Effector CD8-positive, alpha-beta T cell (primary cell): ENCODE data around the gene PIGBOS1.
"Not testable (repeated sequence)": the region's sequence is repeated elsewhere in the genome, so short reads cannot be mapped to it uniquely, and the experiment has no call there.

Source experiments
- DNase-seq: peaks from one replicate; lab custom pipeline; 2025; lab: John Stamatoyannopoulos, UW
- total RNA-seq, 4 experiments: gene quantifications; one replicate each; lab custom pipeline; 2026; lab: John Stamatoyannopoulos, UW

PIGBOS1 gene, protein sequence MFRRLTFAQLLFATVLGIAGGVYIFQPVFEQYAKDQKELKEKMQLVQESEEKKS
- total RNA-seq: 5.1 to 7.9 (median 6.6) reads per million in 4 experiments

DNA sequence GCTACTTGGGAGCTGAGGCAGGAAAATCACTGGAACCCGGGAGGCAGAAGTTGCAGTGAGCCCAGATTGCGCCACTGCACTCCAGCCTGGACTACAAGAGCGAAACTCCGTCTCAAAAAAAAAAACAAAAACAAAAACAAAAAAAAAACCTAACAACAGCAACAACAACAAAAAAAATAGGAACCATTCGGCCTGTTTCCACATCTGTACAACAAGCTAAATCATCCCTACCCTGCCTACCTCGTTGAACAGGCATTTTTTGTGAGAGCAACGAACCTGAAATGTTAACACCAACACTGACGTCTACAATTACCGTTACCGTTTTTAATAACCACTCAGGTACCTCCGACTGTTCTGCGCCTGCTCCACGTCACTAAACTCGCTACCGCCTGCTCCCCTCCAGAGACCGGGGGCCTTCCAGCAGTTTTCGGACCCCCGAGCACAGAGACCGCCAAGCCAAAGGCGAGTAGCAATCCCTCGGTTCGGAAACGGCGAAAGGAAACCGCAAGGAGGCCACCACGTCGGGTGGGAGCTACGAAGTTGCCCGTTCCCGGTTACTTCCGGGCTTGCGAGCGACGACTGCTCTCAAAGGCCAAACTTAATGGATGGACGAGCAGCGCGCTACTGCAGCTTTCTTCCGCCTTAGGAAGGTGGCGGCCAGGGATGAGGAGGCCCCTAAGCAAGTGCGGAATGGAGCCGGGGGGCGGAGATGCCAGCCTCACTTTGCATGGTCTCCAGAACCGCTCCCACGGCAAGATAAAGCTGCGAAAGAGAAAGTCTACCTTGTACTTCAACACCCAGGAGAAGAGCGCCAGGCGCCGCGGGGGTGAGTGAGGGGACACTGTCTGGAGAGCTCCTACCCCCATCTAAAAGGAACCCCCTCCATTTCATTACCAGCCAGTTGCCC is at the start of gene PIGBOS1, which contains the start of gene PIGB:
Gene PIGBOS1 (minus strand): TSS at position 536 of the 907 bp plus-strand sequence. CDS start 1,331 bp downstream, outside the sequence.
Gene PIGB (plus strand): TSS at position 635 of the 907 bp plus-strand sequence. CDS start 29 bp downstream, at position 664.
- peak; percentile 60 for DNase-seq

DNA sequence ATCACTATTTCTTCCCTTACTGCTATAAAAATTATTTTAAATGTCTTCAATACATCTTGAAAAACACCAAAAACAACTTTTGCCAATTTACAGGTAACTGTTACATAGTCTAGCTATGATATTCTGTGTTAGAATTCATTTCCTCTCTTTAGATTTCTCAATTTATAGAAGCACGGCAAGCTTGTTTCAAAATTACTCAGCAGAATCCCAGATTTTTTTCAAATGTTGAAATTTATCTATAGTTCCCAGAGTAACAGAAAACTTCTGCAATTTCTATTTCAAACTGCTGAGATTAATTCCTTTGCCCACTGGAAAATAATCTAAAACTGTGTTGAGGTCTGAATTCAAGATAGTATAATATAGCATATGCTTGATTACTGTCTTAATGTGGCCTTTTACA is 48.1 kb upstream of the PIGBOS1 start:
- no peak for DNase-seq

DNA sequence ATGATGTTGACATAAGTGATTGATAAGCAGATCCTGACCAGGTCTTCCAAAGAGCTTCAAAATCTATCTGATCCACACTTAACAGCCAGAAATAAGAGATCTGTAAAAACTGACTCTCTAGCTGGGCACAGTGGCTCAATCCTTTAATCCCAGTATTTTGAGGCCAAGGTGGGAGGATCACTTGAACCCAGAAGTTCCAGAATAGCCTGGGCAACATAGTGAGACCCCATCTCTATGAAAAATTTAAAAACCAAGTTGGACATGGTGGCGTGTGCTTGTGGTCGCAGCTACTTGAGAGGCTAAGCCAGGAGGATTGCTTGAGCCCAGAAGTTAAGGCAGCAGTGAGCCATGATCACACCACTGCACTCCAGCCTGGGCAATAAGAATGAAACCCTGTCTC is 43.7 kb upstream of the PIGBOS1 start:
- no peak for DNase-seq

DNA sequence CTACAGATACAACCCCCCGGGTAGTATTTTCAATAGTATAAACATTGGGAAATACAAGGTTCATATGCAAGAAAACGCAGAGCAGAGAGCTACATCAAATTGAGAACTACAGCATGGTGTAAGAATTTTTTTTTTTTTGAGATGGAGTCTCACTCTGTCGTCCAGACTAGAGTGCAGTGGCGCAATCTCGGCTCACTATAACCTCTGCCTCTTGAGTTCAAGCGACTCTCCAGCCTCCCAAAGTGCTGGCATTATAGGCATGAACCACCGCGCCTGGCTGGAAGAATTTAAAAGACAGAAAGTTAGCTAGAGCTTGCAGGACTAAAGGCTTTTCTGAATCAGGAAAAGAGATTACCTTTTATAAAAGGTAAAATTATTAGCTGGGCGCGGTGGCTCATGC is 42.1 kb upstream of the PIGBOS1 start:
- DNase-seq: no peak

DNA sequence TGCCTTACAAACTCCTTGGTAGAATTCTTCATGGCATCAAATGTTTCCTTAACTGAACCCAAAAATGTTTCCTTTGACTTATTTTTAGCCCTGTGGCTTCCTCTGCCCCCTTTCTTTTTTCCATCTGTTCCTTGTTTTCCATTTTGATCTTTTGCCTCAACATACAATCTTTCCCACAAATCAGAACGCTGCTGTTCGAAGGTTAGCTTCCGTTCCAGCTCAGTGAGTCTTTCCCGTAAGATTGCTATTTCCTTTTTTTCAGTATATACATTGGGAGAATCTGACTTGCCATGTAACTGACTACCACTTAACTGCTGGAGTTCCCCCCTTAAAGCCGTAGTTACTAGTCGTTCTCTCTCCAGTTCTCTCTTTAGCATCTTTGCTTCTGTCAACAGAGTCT is 41.3 kb upstream of the PIGBOS1 start:
- no peak for DNase-seq

DNA sequence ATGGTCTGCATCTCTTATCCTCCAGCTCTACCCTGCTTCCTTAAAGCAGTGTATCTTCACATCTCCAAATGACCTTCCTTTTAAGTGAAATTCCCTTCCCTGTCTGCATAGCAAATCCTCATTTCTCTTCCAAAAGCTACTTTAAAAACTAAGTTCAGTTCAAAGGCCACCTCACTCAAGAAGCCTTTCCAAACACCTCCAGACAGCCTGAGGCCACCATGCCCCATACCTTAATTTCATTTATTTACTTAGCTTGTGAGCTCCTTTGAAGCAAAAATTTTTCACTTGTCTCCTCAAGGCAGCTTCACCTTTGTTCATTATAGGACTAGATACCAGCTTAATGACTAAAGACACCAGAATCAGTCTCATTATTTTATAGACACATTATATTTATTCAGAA is 39.5 kb upstream of the PIGBOS1 start:
- DNase-seq: no peak

DNA sequence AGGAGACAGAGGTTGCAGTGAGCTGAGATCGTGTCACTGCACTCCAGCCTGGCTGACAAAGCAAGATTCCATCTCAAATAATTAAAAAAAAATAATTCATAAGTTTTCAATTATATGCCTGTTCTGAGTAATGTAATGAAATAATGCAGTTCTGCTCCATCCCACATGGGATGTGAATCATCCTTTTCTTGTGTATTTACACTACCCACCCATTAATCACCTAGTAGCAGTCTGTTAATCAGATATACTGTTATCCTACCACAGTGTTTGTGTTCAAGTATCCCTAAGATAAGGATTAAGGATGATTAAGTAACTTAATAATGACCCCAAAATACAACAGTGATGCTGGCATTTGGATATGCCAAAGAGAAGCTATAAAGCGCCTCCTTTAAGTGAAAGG is 38.9 kb upstream of the PIGBOS1 start:
- DNase-seq: no peak

DNA sequence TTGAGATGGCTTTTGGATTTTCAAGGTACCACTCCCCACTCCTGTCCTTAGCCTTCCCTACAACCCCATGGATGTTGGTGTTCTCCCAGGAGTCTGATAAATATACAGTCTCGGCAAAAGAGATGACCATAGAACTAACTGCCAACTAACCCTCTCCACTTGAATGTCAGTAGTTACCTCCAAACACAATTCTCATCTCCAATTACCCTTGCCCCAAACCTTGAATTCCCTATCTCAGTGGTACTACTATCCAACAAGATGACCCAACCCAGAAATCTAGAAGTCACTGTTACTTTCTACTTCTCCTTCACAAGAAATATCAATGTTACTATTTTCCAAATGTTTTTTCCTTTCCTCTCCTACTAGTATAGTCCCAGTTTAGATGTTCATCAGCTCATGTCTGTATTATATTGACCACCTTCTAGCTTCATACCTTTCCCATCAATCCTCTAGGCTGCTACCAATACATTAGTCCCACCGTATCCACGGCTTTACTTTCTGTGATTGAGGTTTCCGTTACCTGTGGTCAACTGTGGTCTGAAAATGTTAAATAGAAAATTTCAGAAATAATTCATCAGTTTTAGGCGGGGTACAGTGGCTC is 38.2 kb upstream of the PIGBOS1 start:
- no peak for DNase-seq

DNA sequence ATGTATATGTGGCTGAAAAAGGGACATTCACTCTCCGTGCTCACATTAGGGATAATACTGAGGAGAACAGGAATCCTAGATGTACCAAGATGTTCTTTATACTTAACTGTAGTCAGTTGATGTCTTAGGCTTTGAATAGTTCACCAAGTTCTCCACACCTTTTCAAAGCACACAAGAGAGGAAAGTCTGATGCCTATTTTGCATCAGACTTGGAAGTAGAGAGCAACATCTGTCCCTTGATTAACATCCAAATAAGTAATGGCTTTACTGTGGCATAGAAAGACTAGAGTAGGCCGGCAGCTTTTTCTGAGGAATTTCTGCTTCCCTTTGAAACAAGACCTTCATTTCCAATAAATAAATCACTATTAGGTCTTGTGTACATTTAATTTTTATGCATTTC is 34.1 kb upstream of the PIGBOS1 start:
- DNase-seq: no peak

DNA sequence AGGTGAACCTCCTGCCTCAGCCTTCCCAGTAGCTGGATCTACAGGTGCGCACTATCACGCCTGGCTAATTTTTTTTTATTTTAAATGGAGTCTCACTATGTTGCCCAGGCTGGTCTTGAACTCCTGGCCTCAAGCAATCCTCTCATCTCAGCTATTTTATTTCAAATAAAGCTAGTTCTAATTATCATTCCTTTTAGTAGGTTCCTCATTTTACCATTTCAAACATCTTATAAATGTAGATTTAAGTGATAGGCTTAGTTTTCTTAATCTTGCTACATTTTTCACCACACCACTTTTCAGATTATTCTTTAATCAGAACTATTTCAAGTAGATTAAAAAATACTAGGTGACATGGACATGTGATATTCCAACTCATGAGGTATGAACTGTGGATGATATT is 30.4 kb upstream of the PIGBOS1 start:
- DNase-seq: no peak

DNA sequence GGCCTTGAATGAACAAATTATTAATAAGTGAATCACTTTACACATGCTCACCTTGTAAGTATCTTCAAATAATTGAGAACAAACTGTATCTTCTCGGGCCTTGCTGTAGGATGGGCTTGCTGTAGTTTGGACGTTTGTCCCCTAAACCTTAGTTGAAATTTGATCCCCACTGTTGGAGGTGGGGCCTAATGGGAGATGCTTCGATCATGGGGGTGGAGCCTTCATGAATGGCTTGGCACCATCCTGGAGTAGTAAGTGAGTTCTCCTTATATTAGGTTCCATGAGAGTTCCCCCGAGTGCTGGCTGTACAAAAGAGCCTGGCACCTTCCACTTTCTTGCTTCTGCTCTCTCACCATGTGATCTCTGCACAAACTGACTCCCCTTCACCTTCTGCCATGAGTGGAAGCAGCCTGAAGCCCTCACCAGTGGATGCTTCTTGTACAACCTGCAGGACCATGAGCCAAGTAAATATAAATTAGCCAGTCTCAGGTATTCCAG is 29.4 kb upstream of the PIGBOS1 start:
- no peak for DNase-seq

DNA sequence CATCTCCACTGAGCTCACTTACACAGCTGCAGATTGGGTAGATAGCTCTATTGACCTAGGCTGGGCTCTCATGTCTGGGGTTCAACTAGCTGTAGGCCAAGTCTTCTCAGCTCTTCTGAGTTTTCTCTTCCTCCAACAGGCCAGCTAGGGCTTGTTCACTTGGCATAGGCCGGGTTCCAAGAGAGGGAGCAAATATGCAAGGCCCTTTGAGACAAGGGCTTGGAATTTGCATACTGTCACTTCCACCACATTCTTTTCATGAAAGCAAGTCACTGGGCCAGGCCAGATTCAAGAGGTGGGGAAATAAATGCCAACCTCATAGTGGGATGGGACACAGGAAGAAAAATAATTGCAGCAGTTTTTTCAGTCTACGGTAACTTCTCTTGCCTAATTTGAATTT is 25.3 kb upstream of the PIGBOS1 start:
- DNase-seq: no peak

DNA sequence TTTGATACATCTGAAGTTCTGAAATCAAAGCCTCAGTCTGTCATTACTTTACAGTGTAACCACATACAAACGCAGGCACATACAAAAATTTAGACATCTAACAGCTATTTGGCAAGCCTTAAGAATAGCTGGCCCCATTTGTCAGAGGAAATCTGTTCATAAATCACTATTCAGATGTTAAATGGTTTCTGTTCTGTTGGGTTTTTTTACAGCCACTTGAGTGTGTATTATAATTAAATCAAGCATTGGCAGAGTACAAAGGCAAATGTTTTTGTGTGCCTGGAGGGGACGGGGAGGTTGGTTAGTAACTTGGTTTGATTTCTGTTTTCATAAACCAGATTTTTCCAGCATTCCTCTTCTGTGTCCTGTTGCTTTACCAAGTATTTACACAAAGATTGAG is 24.2 kb upstream of the PIGBOS1 start:
- DNase-seq: no peak

DNA sequence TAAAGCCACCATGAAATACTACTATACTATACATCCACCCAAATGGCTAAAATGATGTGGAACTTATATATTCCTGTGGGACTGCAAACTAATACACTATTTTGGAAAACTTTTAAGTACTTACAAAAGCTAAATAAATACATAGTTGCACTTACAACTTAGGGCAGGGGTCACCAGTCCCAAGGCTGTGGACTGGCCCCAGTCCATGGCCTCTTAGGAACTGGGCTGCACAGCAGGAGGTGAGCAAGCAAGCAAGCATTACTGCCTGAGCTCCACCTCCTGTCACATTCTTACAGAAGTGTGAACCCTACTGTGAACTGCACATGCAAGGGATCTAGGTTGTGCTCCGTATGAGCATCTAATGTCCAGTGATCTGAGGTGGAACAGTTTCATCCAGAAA is 18.2 kb upstream of the PIGBOS1 start:
- no peak for DNase-seq

DNA sequence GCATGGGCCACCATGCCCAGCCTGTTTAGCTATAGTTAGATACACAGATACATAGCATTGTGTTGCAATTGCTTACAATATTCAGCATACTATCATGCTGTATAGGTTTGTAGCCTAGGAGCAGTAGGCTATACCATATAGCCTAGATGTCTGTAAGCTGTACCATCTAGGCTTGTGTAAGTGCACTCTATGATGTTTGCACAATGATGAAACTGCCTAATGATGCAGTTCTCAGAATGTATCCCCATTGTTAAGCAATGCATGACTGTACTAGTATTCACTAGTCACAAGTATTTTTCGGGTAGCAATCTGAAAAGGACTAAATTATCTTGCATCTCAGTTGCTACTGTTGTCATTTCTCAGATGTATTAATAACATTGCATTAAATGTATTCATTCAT is 16.1 kb upstream of the PIGBOS1 start:
- no peak for DNase-seq

DNA sequence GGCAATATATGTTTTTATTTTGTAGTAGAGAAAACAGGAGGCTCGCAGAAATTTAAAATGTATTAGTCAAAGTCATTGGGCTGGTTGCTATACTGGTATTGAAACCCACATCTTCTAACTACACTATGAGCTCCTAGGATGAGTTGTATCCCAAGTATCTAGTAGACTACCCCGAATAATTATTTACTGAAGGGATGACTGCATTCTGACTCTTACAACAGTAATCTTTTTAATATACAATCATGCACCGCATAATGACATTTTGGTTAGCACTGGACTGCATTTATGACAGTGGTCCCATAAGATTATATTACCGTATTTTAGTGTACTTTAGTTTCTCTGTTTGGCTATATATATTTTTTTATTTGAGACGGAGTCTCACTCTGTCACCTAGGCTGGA is 15.4 kb upstream of the PIGBOS1 start:
- DNase-seq: no peak

DNA sequence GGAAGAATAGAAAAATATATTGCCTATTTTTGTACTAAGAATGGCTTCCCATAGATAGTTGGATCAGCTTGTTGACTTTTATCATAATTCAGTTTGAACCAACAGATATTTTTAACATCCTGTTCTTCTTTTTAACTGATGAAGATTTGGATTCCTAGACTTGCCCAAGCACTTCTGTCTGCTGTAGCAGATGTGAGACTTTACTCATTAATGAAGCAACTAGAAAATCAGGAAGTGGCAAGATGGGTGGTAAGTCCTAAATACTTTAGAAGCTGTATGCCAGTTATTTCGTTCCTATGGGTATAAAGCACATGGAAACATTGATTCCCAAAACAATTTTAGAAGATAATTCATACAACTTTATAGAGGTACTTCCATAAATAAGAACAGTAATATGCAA is 8.5 kb upstream of the PIGBOS1 start:
- DNase-seq: no peak

DNA sequence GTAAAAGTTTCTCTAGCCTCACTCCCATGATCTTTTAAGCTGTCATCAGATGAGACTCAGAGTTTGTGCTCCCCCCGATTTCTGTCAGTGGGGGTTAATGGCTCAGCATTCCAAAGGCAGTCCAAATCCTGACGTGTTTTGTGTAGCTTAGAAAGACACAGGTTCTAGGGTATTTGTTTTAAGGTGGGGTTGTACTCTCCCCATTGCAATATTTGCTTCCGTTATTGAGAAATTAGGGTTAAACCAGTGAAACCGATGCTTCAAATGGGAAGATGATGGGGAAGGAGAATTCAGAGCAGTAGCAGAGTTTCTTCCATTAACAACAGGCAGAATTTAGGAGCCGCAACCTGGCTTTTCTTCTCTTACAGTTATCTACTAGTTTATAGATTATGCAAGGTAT is 3.5 kb upstream of the PIGBOS1 start:
- no peak for DNase-seq

DNA sequence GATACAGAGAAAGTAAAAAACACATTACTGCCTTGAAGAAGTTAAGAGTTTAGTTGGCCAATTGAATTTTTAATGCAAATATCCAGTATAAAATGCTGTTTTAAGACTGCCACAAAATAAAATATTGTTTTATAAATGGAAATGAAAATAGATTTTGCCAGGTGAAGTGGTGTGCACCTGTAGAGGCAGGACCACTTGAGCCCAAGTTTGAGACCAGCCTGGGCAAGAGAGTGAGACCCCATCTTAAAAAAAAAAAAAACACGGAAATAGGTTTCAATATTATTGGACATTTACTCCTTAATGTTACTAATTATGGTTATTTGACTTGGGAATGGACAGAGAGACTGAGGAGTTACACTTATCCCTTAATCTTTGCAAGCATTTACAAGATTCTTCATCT is 2.0 kb upstream of the PIGBOS1 start:
- no peak for DNase-seq

DNA sequence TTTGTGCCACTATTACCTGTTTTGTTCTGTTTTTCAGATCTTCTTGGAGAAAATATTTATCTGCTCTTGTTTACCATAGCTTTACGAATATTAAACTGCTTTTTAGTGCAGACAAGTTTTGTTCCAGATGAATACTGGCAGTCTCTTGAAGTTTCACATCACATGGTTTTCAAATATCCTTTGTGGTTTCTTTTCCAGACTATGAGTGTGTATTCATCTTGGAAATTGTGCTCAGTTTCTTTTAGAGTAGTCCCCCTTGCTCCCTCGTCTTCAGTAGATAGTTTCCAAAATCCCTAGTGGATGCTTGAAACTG is 1.3 kb upstream of the PIGBOS1 start:
- no peak for DNase-seq

DNA sequence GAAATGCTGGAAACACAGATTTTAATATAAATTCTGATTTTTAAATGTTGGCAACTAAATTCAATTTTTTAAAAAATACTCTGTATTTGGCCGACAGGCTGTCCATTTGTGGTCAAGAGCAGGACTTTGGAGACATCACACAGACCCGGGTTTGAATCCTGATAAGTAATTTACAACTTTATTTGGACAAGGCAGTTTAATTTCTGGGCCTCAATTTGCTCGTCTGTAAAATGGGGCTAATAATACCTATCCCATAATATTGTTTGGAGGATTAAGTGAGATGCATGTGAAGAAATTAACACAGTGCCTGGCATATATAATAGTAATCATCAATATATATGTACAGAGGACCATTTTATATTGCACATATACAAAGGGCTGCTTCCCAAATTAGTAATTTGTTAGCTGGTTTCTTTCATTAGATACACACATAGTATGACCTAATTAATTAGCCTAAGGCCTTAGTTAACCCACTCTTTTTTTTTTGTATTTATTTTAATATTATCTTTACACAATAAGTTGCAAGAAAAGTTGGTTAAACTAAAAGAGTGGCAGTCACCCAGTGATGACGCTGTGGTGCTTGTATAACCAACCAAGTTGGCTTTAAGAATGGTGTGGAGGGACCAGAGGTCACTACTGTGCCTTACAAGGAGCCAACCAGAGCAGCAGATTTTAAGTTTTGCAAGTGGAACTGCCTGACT is 764 bp upstream of the PIGBOS1 start:
- DNase-seq: no peak

DNA sequence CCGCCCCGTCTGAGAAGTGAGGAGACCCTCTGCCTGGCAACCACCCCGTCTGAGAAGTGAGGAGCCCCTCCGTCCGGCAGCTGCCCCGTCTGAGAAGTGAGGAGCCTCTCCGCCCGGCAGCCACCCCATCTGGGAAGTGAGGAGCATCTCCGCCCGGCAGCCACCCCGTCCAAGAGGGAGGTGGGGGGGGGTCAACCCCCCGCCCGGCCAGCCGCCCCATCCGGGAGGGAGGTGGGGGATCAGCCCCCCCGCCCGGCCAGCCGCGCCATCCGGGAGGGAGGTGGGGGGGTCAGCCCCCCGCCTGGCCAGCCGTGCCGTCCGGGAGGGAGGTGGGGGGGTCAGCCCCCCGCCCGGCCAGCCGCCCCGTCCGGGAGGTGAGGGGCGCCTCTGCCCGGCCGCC is 16.1 kb downstream of the PIGBOS1 start:
- not testable (repeated sequence) for DNase-seq

DNA sequence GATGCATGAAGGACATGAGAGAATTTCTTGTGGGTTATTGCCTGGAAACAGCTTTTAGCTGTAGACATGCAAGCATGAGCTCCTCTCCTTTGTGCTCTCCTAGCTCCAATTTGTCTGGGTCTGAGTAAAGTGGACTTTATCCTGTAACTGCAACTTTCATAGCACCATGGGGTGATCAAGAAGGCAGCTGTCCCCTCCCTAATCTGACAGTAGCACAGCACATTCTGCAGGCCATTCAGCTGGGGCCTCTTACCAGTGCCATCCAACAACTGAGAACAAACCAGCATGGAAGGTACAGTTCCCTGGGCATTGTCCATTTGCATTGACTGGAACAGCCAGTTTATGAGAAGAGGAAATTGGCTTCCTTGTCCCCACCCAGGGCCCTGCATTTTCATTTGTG is 21.6 kb downstream of the PIGBOS1 start:
- no peak for DNase-seq
